HG02763 (cell line): Measurements from ENCODE around the gene MBD3.
"Not testable (repeated sequence)": the region's sequence is repeated elsewhere in the genome, so short reads cannot be mapped to it uniquely, and the experiment has no call there.

Source experiments
- ATAC-seq: cut with Tn5 transposase; IDR thresholded peaks from one replicate; pipeline ENCODE4 v1.9.1; 2021; ENCODE audit warnings: mild to moderate bottlenecking, moderate library complexity; ENCODE audit not compliant: unreplicated experiment

The MBD3 gene

GRCh38 chr19:1549332-1549945 lies 43.2 kb downstream of the MBD3 start:
- no peak for ATAC-seq

DNA sequence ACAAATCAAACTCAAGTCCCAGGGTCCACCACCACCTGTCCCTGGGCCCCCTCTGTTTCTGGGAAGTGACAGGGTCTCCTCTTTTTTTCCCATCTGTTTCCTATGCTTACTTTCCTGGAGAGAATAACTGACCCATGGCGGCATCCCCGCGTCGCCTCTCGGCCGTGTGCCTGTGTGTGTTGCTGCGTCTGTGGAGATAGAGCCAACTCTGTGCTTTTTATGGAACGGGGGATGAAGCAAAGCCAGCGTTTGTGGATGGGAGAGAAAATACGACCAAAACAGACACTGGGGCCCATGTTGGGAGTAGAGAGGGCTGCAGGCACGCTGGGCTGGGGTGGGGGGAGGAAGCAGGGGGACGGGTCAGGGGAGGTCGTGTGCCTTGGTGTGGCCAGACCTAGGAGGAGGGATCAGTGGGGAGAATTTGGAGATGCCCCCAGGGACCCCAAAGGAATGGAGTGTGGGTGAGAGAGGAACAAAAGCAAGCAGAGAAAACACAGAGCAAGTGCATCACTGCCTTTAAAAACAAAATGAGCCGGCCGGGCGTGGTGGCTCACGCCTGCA lies 52.2 kb downstream of the MBD3 start:
- no peak for ATAC-seq

GRCh38 chr19:1539749-1540148 lies 52.9 kb downstream of the MBD3 start:
- ATAC-seq: not testable (repeated sequence)

- ATAC-seq: no peak
These were observed 53.7 kb downstream of the MBD3 start for GRCh38 chr19:1538978-1539377.

GRCh38 chr19:1535699-1536098 lies 57.0 kb downstream of the MBD3 start:
- ATAC-seq: not testable (repeated sequence)

- no peak for ATAC-seq
These were observed 57.7 kb downstream of the MBD3 start for GRCh38 chr19:1534972-1535371.

- ATAC-seq: no peak
These were observed 59.0 kb downstream of the MBD3 start for GRCh38 chr19:1533510-1534150.

- ATAC-seq: no peak
These were observed 60.7 kb downstream of the MBD3 start for GRCh38 chr19:1532003-1532402.

DNA sequence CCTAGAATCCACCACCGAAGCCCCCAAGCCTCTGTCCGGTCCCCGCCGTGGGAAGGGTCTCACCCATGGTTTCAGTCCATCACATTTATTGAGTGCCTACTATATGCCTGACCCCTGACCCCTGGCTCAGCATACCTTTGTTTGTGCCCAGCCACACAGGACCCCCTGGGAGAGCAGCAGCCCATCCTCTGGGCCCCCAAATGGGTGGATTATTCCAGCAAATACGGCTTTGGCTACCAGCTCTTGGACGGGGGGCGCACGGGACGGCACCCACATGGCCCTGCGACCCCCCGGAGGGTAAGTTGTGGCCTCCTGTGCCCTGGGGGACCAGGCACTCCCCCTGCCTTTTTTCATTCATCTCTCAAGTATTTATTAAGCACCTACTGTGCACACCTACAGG lies 61.1 kb downstream of the MBD3 start:
- no peak for ATAC-seq

GRCh38 chr19:1530856-1531255 lies 61.8 kb downstream of the MBD3 start:
- not testable (repeated sequence) for ATAC-seq

- ATAC-seq: no peak
These were observed 63.2 kb downstream of the MBD3 start for GRCh38 chr19:1529430-1529816.

GRCh38 chr19:1528596-1529429 lies 63.9 kb downstream of the MBD3 start:
- no peak for ATAC-seq

GRCh38 chr19:1527650-1528309 lies 64.9 kb downstream of the MBD3 start:
- no peak for ATAC-seq

DNA sequence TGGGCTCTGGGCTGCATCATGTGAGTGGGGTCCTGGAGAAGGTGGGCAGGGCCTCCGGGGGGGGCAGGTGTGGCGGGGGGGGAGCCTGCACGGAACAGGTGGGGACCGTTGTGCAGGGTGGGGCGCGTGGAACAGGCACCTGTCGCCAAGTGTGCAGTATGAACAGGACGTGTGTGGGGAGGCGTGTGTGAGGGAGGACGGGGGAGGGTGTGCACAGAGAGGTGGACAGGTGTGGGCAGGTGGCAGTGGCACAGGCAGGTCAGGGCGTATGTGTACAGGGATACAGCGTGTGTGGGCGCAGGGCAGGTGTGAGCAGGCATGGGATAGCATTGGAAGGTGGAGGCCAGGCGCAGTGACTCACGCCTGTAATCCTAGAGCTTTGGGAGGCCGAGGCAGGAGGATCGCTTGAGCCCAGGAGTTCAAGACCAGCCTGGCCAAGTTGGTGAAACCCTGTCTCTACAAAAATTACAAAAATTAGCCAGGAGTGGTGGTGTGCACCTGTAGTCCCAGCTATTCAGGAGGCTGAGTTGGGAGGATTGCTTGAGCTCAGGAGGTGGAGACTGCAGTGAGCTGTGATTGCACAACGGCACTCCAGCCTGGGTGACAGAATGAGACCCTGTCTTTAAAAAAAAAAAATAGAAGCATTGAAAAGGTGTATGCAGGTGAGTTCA lies 65.6 kb downstream of the MBD3 start:
- no peak for ATAC-seq

- ATAC-seq: no peak
These were observed 66.4 kb downstream of the MBD3 start for GRCh38 chr19:1526066-1526778.

GRCh38 chr19:1525343-1525742 lies 67.3 kb downstream of the MBD3 start:
- no peak for ATAC-seq

GRCh38 chr19:1524972-1525325 lies 67.7 kb downstream of the MBD3 start:
- no peak for ATAC-seq

- ATAC-seq: no peak
These were observed 68.2 kb downstream of the MBD3 start for GRCh38 chr19:1524287-1524971.
